Measurements from ENCODE around the gene TMEM222. TPM values are rescaled to one million over a fixed set of nuclear protein-coding genes. Genes with fewer than 3 reads are reported as not detected.

Gene TMEM222
- total and polyA plus RNA-seq, 7 experiments from 2014 or later: 23.7 to 66.1 (median 43.3) TPM

DNA sequence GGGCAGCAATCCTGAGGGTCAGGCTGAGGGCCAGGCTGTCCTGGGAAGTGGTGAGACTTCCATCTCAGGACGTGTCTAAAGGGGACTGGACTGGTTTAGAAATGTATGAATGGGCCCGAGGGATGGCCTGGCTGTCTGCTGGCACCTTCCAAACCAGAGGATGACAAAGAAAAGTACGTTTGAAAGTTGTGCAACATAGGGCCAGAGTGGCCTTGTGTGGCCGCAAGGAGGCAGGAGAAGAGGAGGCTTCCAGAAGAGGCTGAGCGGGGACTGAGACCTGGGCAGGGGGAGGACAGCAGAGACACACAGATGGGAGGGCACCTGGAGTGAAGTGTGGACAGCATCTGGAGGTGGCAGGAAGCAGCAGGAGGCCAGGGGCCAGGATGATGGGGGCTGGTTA, 17.2 kb downstream of the TMEM222 start:
- intact Hi-C loops (cut with micrococcal nuclease): no loop called here
- DNase-seq (no peak), ATAC-seq (no peak)
- peaks cover 17 to 48% (median 38%) of the 10 kb centered on the region in 7 donors for H3K4me1 Mint-ChIP-seq
- H3K4me3 ChIP-seq (ENCODE audit: low read length): no peak overlapping the region
- H3K9me3 Mint-ChIP-seq: peaks cover 0 to 4% (median 0%) of the 10 kb centered on the region in 11 donors
- peak overlapping the region in 9 of 10 donors; percentile 2 to 97 (median 59) for H3K4me3 Mint-ChIP-seq
- ChIA-PET POLR2A (interaction anchor here (0.8 to 2.2 kb wide), 5 partner anchors 10 to 15 kb away, joined by 3 to 5 read pairs (median 4); no protein-coding TSS in a partner anchor), CTCF (interaction anchor here (1.0 to 1.5 kb wide), 4 partner anchors 12 to 48 kb away, joined by 3 to 4 read pairs (median 3); no protein-coding TSS in a partner anchor)
- no peaks in the 10 kb centered on the region for H3K27me3 ChIP-seq (ENCODE audit: control insufficient read depth in 2 of 2, insufficient read depth in 2 of 2, low read length in 2 of 2)
- H3K27ac ChIP-seq (ENCODE audit: low read depth, low read length): peak overlapping the region; percentile 45
- H3K9me3 ChIP-seq (ENCODE audit: control insufficient read depth in 2 of 3, low read length in 3 of 3): no peaks in the 10 kb centered on the region
- peak overlapping the region; percentile 56 to 98 (median 91) for H3K27ac Mint-ChIP-seq
- H3K27me3 Mint-ChIP-seq: no peaks in the 10 kb centered on the region
- H3K36me3 ChIP-seq (ENCODE audit: control insufficient read depth in 2 of 3, insufficient read depth in 3 of 3, low read length in 3 of 3): peaks cover 4 to 31% (median 6%) of the 10 kb centered on the region in 3 experiments
- peaks cover 11 to 19% of the 10 kb centered on the region in 2 donors for H3K4me1 ChIP-seq (ENCODE audit: control insufficient read depth in 2 of 2, insufficient read depth in 2 of 2, low read length in 2 of 2)
- peaks cover 0 to 18% (median 5%) of the 10 kb centered on the region in 5 donors for H3K36me3 Mint-ChIP-seq

DNA sequence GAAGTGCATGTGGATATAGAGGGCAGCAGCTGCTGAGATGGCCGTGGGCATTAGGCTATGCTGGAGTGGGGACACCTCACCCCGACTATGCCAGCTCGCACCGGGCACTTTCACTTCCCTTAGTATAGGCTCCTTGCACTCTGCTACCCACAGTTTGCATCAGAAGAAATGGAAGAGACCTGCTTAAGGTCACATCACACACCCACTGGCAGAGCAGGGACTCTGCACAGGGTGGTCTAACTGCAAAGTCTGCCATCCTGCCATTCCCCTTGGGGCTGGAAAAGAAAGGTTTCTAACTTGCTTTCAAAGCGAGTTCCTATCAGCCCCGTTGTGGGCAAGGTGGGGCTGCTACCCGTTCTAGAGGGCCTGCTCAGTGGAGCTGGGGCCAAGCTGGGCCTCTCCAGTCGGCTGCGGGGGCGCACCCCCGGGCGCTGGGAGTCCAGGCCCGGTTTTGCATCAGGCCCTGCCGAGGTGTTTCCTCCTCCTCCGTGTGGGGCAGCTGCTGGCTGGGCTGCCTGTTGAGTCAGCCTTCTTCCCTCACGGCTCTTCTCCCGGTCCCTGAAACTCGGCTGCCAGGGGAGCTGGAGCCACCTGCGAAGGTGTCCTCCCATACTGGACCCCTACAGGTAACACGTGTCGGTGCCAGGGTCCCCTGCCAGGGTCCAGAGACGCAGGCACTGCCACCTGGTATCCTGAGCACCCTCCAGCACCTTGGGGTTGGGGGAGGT, 19.7 kb downstream of the TMEM222 start, which contains the start of gene SYTL1:
Gene SYTL1, plus strand, starts transcription at position 498 of the 728 bp plus-strand sequence. CDS start 3,313 bp downstream, outside the sequence.
- no peaks in the 10 kb centered on the region for H3K27me3 ChIP-seq (ENCODE audit: control insufficient read depth in 2 of 2, insufficient read depth in 2 of 2, low read length in 2 of 2)
- POLR2A ChIA-PET: interaction anchor here (0.7 to 7.2 kb wide), 12 partner anchors 9 to 870 kb away, joined by 3 to 111 read pairs (median 4); partner anchors contain the start of genes HMGN2 and TMEM222
- intact Hi-C loops (cut with micrococcal nuclease): loop anchor here (1.0 to 5.0 kb wide), 6 partner anchors 8 to 1211 kb away; partner anchors contain the start of genes MAP3K6 (in 1 of the 2), TMEM222 (in 1 of the 2) and TRNAU1AP (in 1 of the 2)

DNA sequence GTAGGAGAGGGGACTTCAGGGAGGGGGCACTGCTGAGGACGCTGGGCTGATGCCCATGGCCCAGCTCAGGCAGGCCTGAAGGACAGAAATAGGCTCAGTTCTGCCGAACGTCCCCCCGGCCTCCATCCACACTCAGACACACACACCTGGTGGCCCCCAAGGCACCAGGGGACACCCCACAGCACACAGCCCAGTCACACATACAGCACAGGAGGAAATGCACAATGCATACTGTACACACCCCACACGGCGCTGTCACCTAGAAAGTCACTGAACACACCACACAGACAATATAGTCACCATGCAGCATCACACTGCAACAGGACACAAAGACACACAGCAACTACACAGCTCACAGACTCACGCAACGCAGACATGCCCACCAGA, 20.4 kb downstream of the TMEM222 start:
- intact Hi-C loops (cut with micrococcal nuclease): loop anchor here (1.0 to 5.0 kb wide), 5 partner anchors 15 to 1210 kb away; partner anchors contain the start of genes MAP3K6 (in 1 of the 2), TMEM222 (in 1 of the 2) and TRNAU1AP (in 1 of the 2)
- ATAC-seq: peak; percentile 44
- peak in 4 of 9 donors; percentile 30 to 40 (median 34) for DNase-seq
- Mint-ChIP-seq H3K4me1 (peaks cover 22 to 68% (median 57%) of the 10 kb centered on the region in 7 donors), H3K27me3 (no peaks in the 10 kb centered on the region), H3K36me3 (peaks cover 4 to 23% (median 9%) of the 10 kb centered on the region in 5 donors), H3K4me3 (peak overlapping the region; percentile 91 to 100 (median 96)), H3K27ac (peak overlapping the region; percentile 86 to 98 (median 94)), H3K9me3 (peaks cover 0 to 4% (median 0%) of the 10 kb centered on the region in 11 donors)
- peaks cover 11 to 29% of the 10 kb centered on the region in 2 donors for H3K4me1 ChIP-seq (ENCODE audit: control insufficient read depth in 2 of 2, insufficient read depth in 2 of 2, low read length in 2 of 2)
- CTCF ChIA-PET: interaction anchor here (0.5 to 2.8 kb wide), 11 partner anchors 10 to 892 kb away, joined by 3 to 23 read pairs (median 4); partner anchors contain the start of gene IFI6
- H3K9me3 ChIP-seq (ENCODE audit: control insufficient read depth in 2 of 3, low read length in 3 of 3): no peaks in the 10 kb centered on the region
- peak overlapping the region; percentile 87 for H3K27ac ChIP-seq (ENCODE audit: low read depth, low read length)
- H3K4me3 ChIP-seq (ENCODE audit: low read length): peak overlapping the region; percentile 85
- POLR2A ChIA-PET: interaction anchor here (0.7 to 7.2 kb wide), 11 partner anchors 9 to 870 kb away, joined by 3 to 111 read pairs (median 4); partner anchors contain the start of genes HMGN2 and TMEM222
- peaks cover 0 to 20% (median 3%) of the 10 kb centered on the region in 3 experiments for H3K36me3 ChIP-seq (ENCODE audit: control insufficient read depth in 2 of 3, insufficient read depth in 3 of 3, low read length in 3 of 3)
- no peaks in the 10 kb centered on the region for H3K27me3 ChIP-seq (ENCODE audit: control insufficient read depth in 2 of 2, insufficient read depth in 2 of 2, low read length in 2 of 2)

More for the DNA sequence above, 19.7 kb downstream of the TMEM222 start, which contains the start of gene SYTL1:
- Mint-ChIP-seq H3K4me3 (peak within 1 kb of the TSS; percentile 91 to 100 (median 96)), H3K4me1 (peaks cover 22 to 68% (median 53%) of the 10 kb centered on the region in 7 donors), H3K36me3 (peaks cover 4 to 26% (median 6%) of the 10 kb centered on the region in 5 donors), H3K27me3 (no peaks in the 10 kb centered on the region), H3K9me3 (peaks cover 0 to 4% (median 0%) of the 10 kb centered on the region in 11 donors), H3K27ac (peak within 1 kb of the TSS; percentile 86 to 98 (median 94))
- ATAC-seq (peak; percentile 74), DNase-seq (peak; percentile 49 to 72 (median 60))
- Histone ChIP-seq H3K27ac (ENCODE audit: low read depth, low read length) (peak within 1 kb of the TSS; percentile 87), H3K4me1 (ENCODE audit: control insufficient read depth in 2 of 2, insufficient read depth in 2 of 2, low read length in 2 of 2) (peaks cover 11 to 29% of the 10 kb centered on the region in 2 donors), H3K9me3 (ENCODE audit: control insufficient read depth in 2 of 3, low read length in 3 of 3) (no peaks in the 10 kb centered on the region), H3K4me3 (ENCODE audit: low read length) (peak within 1 kb of the TSS; percentile 85), H3K36me3 (ENCODE audit: control insufficient read depth in 2 of 3, insufficient read depth in 3 of 3, low read length in 3 of 3) (peaks cover 0 to 23% (median 0%) of the 10 kb centered on the region in 3 experiments)
- CTCF ChIA-PET: interaction anchor here (0.5 to 2.8 kb wide), 10 partner anchors 9 to 893 kb away, joined by 3 to 23 read pairs (median 4); partner anchors contain the start of gene IFI6

DNA sequence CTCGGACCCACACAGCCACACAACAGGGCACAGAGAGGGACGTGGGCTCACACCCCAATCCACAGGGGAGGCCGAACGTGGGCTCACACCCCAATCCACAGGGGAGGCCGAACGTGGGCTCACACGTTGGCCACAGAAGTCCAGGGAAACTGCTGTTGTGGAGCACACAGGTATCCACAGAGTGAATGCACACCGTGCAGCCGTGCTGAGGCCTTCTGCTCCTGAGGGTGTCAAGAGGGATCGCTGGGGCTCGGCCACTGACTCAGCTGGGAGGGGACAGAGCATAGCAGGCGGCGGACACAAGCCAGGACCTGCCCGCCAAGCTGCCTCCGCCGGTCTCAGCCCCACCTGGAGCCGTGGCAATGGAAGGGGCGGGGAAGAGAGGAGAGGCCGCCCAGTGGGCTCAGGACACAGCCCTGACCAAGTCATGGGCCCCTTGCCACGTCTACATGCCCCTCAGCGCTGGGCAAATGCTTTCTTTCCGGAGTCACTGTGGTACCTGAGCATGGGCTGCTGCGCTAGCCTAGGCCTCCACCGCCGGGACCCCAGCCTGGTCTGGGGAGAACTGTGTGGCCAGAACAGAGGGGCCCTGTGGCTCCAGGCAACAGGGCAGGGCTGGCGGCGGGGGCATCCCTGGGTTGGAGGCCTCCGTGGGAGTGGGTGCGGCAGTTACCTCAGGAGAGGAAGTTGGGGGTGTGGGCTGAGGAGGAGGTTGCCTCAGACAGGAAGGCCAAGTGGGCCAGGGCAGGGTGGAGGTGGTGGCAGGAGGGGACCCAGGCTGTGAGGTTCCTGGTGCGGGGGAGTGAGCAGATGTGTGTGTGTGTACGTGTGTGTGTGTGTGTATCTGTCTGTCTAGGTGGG, 21.0 kb downstream of the TMEM222 start:
- Histone ChIP-seq H3K4me1 (ENCODE audit: control insufficient read depth in 2 of 2, insufficient read depth in 2 of 2, low read length in 2 of 2) (peaks cover 11 to 29% of the 10 kb centered on the region in 2 donors), H3K36me3 (ENCODE audit: control insufficient read depth in 2 of 3, insufficient read depth in 3 of 3, low read length in 3 of 3) (peaks cover 0 to 26% (median 3%) of the 10 kb centered on the region in 3 experiments), H3K4me3 (ENCODE audit: low read length) (peak overlapping the region; percentile 85), H3K9me3 (ENCODE audit: control insufficient read depth in 2 of 3, low read length in 3 of 3) (no peaks in the 10 kb centered on the region), H3K27me3 (ENCODE audit: control insufficient read depth in 2 of 2, insufficient read depth in 2 of 2, low read length in 2 of 2) (no peaks in the 10 kb centered on the region), H3K27ac (ENCODE audit: low read depth, low read length) (peak overlapping the region; percentile 87)
- intact Hi-C loops (cut with micrococcal nuclease): loop anchor here (1.0 to 5.0 kb wide), 7 partner anchors 11 to 1209 kb away; partner anchors contain the start of genes TMEM222 (in 2 of the 2), MAP3K6 (in 1 of the 2) and TRNAU1AP (in 1 of the 2)
- ChIA-PET POLR2A (interaction anchor here (0.5 to 7.2 kb wide), 9 partner anchors 10 to 1163 kb away, joined by 3 to 111 read pairs (median 5); partner anchors contain the start of genes HMGN2 and TMEM222), CTCF (interaction anchor here (0.7 to 2.8 kb wide), 12 partner anchors 10 to 263 kb away, joined by 3 to 23 read pairs (median 4); no protein-coding TSS in a partner anchor)
- H3K27me3 Mint-ChIP-seq: no peaks in the 10 kb centered on the region
- H3K4me1 Mint-ChIP-seq: peaks cover 22 to 71% (median 60%) of the 10 kb centered on the region in 7 donors
- H3K9me3 Mint-ChIP-seq: peaks cover 0 to 4% (median 0%) of the 10 kb centered on the region in 11 donors
- peaks cover 4 to 27% (median 9%) of the 10 kb centered on the region in 5 donors for H3K36me3 Mint-ChIP-seq
- peak; percentile 47 to 84 (median 80) for DNase-seq
- peak overlapping the region; percentile 91 to 100 (median 96) for H3K4me3 Mint-ChIP-seq
- H3K27ac Mint-ChIP-seq: peak overlapping the region; percentile 86 to 98 (median 94)
- ATAC-seq: peak; percentile 87

DNA sequence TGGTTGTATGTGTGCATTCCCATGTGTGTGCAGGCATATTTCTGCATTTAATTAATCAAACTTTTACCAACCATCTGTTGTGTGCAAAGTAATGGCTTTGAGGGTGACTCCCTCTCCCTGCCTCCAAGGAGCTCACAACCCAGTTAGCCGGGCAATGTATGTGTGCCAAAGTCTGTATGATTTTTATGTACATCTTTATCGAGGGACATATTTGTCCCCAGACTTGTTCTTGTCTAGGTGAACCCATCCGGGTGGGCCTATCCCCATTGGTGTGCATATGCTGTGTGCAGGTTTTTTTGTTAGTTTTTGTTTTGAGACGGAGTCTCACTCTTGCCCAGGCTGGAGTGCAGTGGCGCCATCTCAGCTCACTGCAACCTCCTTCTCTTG, 21.7 kb downstream of the TMEM222 start:
- Histone ChIP-seq H3K36me3 (ENCODE audit: control insufficient read depth in 2 of 3, insufficient read depth in 3 of 3, low read length in 3 of 3) (peaks cover 0 to 27% (median 3%) of the 10 kb centered on the region in 3 experiments), H3K27ac (ENCODE audit: low read depth, low read length) (peak overlapping the region; percentile 87), H3K4me1 (ENCODE audit: control insufficient read depth in 2 of 2, insufficient read depth in 2 of 2, low read length in 2 of 2) (peaks cover 11 to 29% of the 10 kb centered on the region in 2 donors), H3K4me3 (ENCODE audit: low read length) (peak overlapping the region; percentile 85), H3K27me3 (ENCODE audit: control insufficient read depth in 2 of 2, insufficient read depth in 2 of 2, low read length in 2 of 2) (no peaks in the 10 kb centered on the region), H3K9me3 (ENCODE audit: control insufficient read depth in 2 of 3, low read length in 3 of 3) (no peaks in the 10 kb centered on the region)
- peak overlapping the region; percentile 86 to 98 (median 94) for H3K27ac Mint-ChIP-seq
- peaks cover 4 to 29% (median 9%) of the 10 kb centered on the region in 5 donors for H3K36me3 Mint-ChIP-seq
- POLR2A ChIA-PET: interaction anchor here (0.6 to 7.2 kb wide), 6 partner anchors 11 to 1340 kb away, joined by 3 to 111 read pairs (median 10); partner anchors contain the start of gene TMEM222
- no peak for DNase-seq
- peaks cover 0 to 4% (median 0%) of the 10 kb centered on the region in 11 donors for H3K9me3 Mint-ChIP-seq
- intact Hi-C loops (cut with micrococcal nuclease): loop anchor here (1.0 to 5.0 kb wide), 7 partner anchors 11 to 1209 kb away; partner anchors contain the start of genes MAP3K6 (in 1 of the 2), TMEM222 (in 1 of the 2) and TRNAU1AP (in 1 of the 2)
- peaks cover 22 to 71% (median 62%) of the 10 kb centered on the region in 7 donors for H3K4me1 Mint-ChIP-seq
- H3K27me3 Mint-ChIP-seq: no peaks in the 10 kb centered on the region
- H3K4me3 Mint-ChIP-seq: peak overlapping the region; percentile 91 to 100 (median 96)
- CTCF ChIA-PET: interaction anchor here (0.7 to 1.3 kb wide), 5 partner anchors 12 to 263 kb away, joined by 3 to 10 read pairs (median 3); no protein-coding TSS in a partner anchor
- ATAC-seq: no peak
